GM23338 (cell line): ENCODE measurements around the gene ADCY7. TPM values are rescaled to one million over a fixed set of nuclear protein-coding genes. Genes with fewer than 3 reads are reported as not detected.

Source experiments
- ATAC-seq: fragments of 200-7000 bp; cut with Tn5 transposase; 3 replicates; pipeline ENCODE4 v1.9.1; 2020
- DNase-seq: peaks from one replicate; pipeline ENCODE4 v3.0.0-alpha.2; 2015; ENCODE audit warnings: low spot score
- H2AFZ ChIP-seq: fragments of 200-600 bp; sonication (generic); 2 replicates; pipeline ENCODE4 v1.8.0; 2016; ENCODE audit warnings: antibody characterized with exemption, mild to moderate bottlenecking, moderate library complexity
- H3F3A ChIP-seq: fragments of 200-600 bp; sonication (generic); replicated peaks from 2 replicates; pipeline ENCODE4 v1.8.0; 2017; ENCODE audit warnings: antibody characterized with exemption, mixed run types, low read depth
- H3K27ac ChIP-seq: fragments of 200-600 bp; sonication (generic); 2 replicates; pipeline ENCODE4 v1.6.1; 2016; ENCODE audit warnings: low read depth
- H3K27me3 ChIP-seq: fragments of 200-600 bp; sonication (generic); 2 replicates; pipeline ENCODE4 v1.8.0; 2016; ENCODE audit warnings: mild to moderate bottlenecking, mixed run types, moderate library complexity; ENCODE audit not compliant: insufficient read depth
- H3K36me3 ChIP-seq: fragments of 200-600 bp; sonication (generic); 2 replicates; pipeline ENCODE4 v1.8.0; 2016; ENCODE audit warnings: mild to moderate bottlenecking; ENCODE audit not compliant: insufficient read depth
- H3K4me1 ChIP-seq: fragments of 200-600 bp; sonication (generic); 2 replicates; pipeline ENCODE4 v1.8.0; 2016; ENCODE audit warnings: mild to moderate bottlenecking, moderate library complexity; ENCODE audit not compliant: insufficient read depth
- H3K4me2 ChIP-seq: fragments of 200-600 bp; sonication (generic); 2 replicates; pipeline ENCODE4 v1.7.1; 2017; ENCODE audit warnings: mixed run types
- H3K4me3 ChIP-seq: fragments of 200-600 bp; sonication (generic); 2 replicates; pipeline ENCODE4 v1.6.1; 2016; ENCODE audit warnings: mixed run types
- H3K79me2 ChIP-seq: fragments of 200-600 bp; sonication (generic); replicated peaks from 2 replicates; pipeline ENCODE4 v1.8.0; 2017; ENCODE audit warnings: mild to moderate bottlenecking; ENCODE audit not compliant: insufficient read depth
- H3K9me2 ChIP-seq: fragments of 200-600 bp; sonication (generic); 2 replicates; pipeline ENCODE4 v1.8.0; 2017; ENCODE audit not compliant: insufficient read depth
- H4K20me1 ChIP-seq: fragments of 200-600 bp; sonication (generic); replicated peaks from 2 replicates; pipeline ENCODE4 v1.8.0; 2017; ENCODE audit warnings: mild to moderate bottlenecking; ENCODE audit not compliant: insufficient read depth
- H3K27ac Mint-ChIP-seq: 2 replicates; pipeline ENCODE4 v1.8.0; 2020; ENCODE audit warnings: inconsistent platforms, mild to moderate bottlenecking, moderate library complexity, mixed read lengths
- H3K27me3 Mint-ChIP-seq: 3 replicates; pipeline ENCODE4 v1.8.0; 2022; ENCODE audit warnings: low read depth, mild to moderate bottlenecking, moderate library complexity, mixed read lengths, inconsistent platforms; ENCODE audit not compliant: insufficient read depth, poor library complexity
- H3K36me3 Mint-ChIP-seq: 3 replicates; pipeline ENCODE4 v1.8.0; 2021; ENCODE audit warnings: low read depth, mild to moderate bottlenecking, inconsistent platforms, moderate library complexity, mixed read lengths
- H3K4me1 Mint-ChIP-seq: 3 replicates; pipeline ENCODE4 v1.8.0; 2020; ENCODE audit warnings: mild to moderate bottlenecking, inconsistent platforms, mixed read lengths
- H3K4me3 Mint-ChIP-seq: 3 replicates; pipeline ENCODE4 v1.8.0; 2021; ENCODE audit warnings: moderate library complexity, mild to moderate bottlenecking, inconsistent platforms, mixed read lengths
- H3K9me3 Mint-ChIP-seq: 3 replicates; pipeline ENCODE4 v1.8.0; 2020; ENCODE audit warnings: moderate library complexity, mild to moderate bottlenecking, inconsistent platforms, mixed read lengths
- EZH2 ChIP-seq: fragments of 200-600 bp; sonication (generic); IDR thresholded peaks from one replicate; pipeline ENCODE4 v1.8.0; 2017; ENCODE audit warnings: antibody characterized with exemption, mild to moderate bottlenecking, low read depth; ENCODE audit not compliant: unreplicated experiment
- STAT1 ChIP-seq: IDR thresholded peaks from one replicate; pipeline ENCODE4 v1.6.1; 2016; ENCODE audit warnings: antibody characterized with exemption; ENCODE audit not compliant: unreplicated experiment
- ZNF331 ChIP-seq: fragments of 250-450 bp; sonication (Bioruptor Pico); IDR thresholded peaks from 2 replicates; pipeline ENCODE4 v1.5.0; 2020; ENCODE audit warnings: low read depth, mild to moderate bottlenecking, moderate library complexity
- ZNF462 ChIP-seq: fragments of 250-450 bp; sonication (Bioruptor Pico); IDR thresholded peaks from 2 replicates; pipeline ENCODE4 v1.5.0; 2020; ENCODE audit warnings: mild to moderate bottlenecking, moderate library complexity
- polyA plus RNA-seq: library from polyadenylated mRNA; unstranded; fragments of >200 nt; fragmentation: Nextera tagmentation; extraction: Ambion mirVana; gene quantifications from 2 replicates; pipeline ENCODE4 v1.2.1, GENCODE V29; 2016
- total RNA-seq: library from RNA; depleted of rRNA; stranded (reverse); fragments of >200 nt; shearing (Covaris generic); gene quantifications from 2 replicates; pipeline ENCODE4 v1.2.3, GENCODE V29; 2014

Gene ADCY7
- total and polyA plus RNA-seq, 2 experiments from 2014 or later: 2.4 to 10.5 TPM

DNA sequence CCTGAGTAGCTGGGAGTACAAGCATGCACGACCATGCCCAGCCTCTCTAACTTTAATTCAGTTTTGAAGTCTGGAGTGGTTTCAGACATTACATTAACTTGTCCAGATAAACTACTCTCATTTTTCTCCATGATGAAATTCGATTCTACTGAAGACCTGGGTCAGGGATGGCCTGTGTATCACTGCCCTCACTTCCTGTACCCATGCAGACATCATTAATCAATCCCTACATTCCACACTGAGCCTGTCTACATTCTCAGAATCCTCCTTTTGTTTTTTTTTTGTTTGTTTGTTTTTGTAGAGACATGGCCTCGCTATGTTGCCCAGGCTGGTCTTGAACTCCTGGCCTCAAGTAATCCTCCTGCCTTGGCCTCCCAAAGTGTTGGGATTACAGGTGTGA, 22.6 kb downstream of the ADCY7 start (continued):
- no peak for TF ChIP-seq ZNF462
- TF ChIP-seq EZH2: no peak
- no peak for TF ChIP-seq ZNF331

DNA sequence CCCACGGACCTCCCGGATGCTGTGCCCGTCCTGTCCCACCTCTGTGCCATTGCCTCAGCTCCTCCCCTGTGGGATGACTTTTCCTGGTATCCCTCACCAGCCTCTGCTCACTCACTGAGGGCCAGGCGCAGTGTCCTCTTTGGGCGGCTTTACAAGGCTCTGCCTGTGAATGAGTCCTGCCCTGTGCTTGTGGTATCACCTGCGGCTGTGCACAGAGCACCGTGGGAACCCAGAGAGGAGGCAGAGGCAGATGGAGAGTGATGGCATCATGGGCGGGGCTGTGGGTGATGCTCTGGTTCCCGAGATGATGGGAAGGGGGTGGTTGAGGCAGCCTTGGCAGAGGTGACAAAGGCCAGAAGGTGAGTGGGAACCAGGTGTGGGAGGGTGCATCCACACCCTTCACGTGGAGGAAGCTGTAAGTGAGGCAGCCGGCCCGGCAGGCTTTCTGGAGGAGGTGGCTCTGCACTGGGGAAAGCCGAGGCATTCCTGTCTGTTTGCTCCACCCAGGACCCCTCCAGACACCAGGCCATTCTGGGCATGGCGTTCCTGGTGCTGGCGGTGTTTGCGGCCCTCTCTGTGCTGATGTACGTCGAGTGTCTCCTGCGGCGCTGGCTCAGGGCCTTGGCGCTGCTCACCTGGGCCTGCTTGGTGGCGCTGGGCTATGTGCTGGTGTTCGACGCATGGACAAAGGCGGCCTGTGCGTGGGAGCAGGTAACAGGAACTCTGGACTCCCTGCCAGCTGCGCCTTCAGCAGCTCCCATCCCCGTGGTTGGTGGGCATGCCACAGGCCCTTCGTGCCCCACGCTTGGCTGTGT, 23.8 kb downstream of the ADCY7 start:
- no peak overlapping the region for H3K27ac Mint-ChIP-seq

More for the DNA sequence above, 23.8 kb downstream of the ADCY7 start:
- no peak for TF ChIP-seq STAT1
- no peak for ATAC-seq
- H3F3A ChIP-seq: no peaks in the 10 kb centered on the region
- H3K4me2 ChIP-seq: no peak overlapping the region
- H3K4me1 ChIP-seq: no peaks in the 10 kb centered on the region
- peaks cover 4% of the 10 kb centered on the region; the same call in 1 of the 3 replicates for H3K9me3 Mint-ChIP-seq
- H3K9me2 ChIP-seq: no peaks in the 10 kb centered on the region
- H3K36me3 Mint-ChIP-seq: no peaks in the 10 kb centered on the region; the same call in 2 of the 3 replicates
- H3K27me3 Mint-ChIP-seq: no peaks in the 10 kb centered on the region
- no peaks in the 10 kb centered on the region for H3K36me3 ChIP-seq
- H2AFZ ChIP-seq: no peak overlapping the region
- H3K4me1 Mint-ChIP-seq: no peaks in the 10 kb centered on the region
- H3K4me3 Mint-ChIP-seq: no peak overlapping the region
- no peak overlapping the region for H3K27ac ChIP-seq
- no peak for DNase-seq
- no peaks in the 10 kb centered on the region for H4K20me1 ChIP-seq
- no peak overlapping the region for H3K4me3 ChIP-seq
- H3K27me3 ChIP-seq: no peaks in the 10 kb centered on the region
- no peaks in the 10 kb centered on the region for H3K79me2 ChIP-seq
